Rectal smooth muscle tissue (tissue), 1 donor: Measurements from ENCODE around the gene STRIT1.

Source experiments
- H3K27ac ChIP-seq: one replicate; pipeline ENCODE4 v1.7.0; 2013; ENCODE audit warnings: low read depth, low read length, inconsistent platforms
- H3K27me3 ChIP-seq: one replicate; pipeline ENCODE4 v1.7.0; 2013; ENCODE audit warnings: low read length; ENCODE audit not compliant: control insufficient read depth, insufficient read depth
- H3K36me3 ChIP-seq: one replicate; pipeline ENCODE4 v1.7.0; 2013; ENCODE audit warnings: low read length; ENCODE audit not compliant: control insufficient read depth, insufficient read depth
- H3K4me1 ChIP-seq: one replicate; pipeline ENCODE4 v1.7.0; 2013; ENCODE audit warnings: low read length; ENCODE audit not compliant: control insufficient read depth, insufficient read depth
- H3K4me3 ChIP-seq: one replicate; pipeline ENCODE4 v1.7.0; 2013; ENCODE audit warnings: low read length
- H3K9ac ChIP-seq: one replicate; pipeline ENCODE4 v1.7.0; 2013; ENCODE audit warnings: low read length

Gene STRIT1

GRCh38 chr3:155308831-155309230 is 15.3 kb upstream of the STRIT1 start:
- Histone ChIP-seq H3K27ac (no peak overlapping the region), H3K36me3 (no peaks in the 10 kb centered on the region), H3K4me3 (no peak overlapping the region), H3K27me3 (no peaks in the 10 kb centered on the region), H3K9ac (no peak overlapping the region), H3K4me1 (no peaks in the 10 kb centered on the region)

GRCh38 chr3:155307183-155307582 is 13.7 kb upstream of the STRIT1 start:
- Histone ChIP-seq H3K4me3 (no peak overlapping the region), H3K36me3 (no peaks in the 10 kb centered on the region), H3K9ac (no peak overlapping the region), H3K4me1 (no peaks in the 10 kb centered on the region), H3K27ac (no peak overlapping the region), H3K27me3 (no peaks in the 10 kb centered on the region)

GRCh38 chr3:155304394-155304793 is 10.9 kb upstream of the STRIT1 start:
- H3K4me3 ChIP-seq: no peak overlapping the region
- no peaks in the 10 kb centered on the region for H3K27me3 ChIP-seq
- H3K9ac ChIP-seq: no peak overlapping the region
- H3K36me3 ChIP-seq: no peaks in the 10 kb centered on the region
- H3K4me1 ChIP-seq: no peaks in the 10 kb centered on the region
- H3K27ac ChIP-seq: no peak overlapping the region

- Histone ChIP-seq H3K4me1 (no peaks in the 10 kb centered on the region), H3K27ac (no peak overlapping the region), H3K4me3 (no peak overlapping the region), H3K9ac (no peak overlapping the region), H3K36me3 (no peaks in the 10 kb centered on the region), H3K27me3 (no peaks in the 10 kb centered on the region)
Measured at GRCh38 chr3:155303540-155304097, 10.1 kb upstream of the STRIT1 start.

GRCh38 chr3:155302891-155303290 is 9.4 kb upstream of the STRIT1 start:
- Histone ChIP-seq H3K27ac (no peak overlapping the region), H3K4me1 (no peaks in the 10 kb centered on the region), H3K9ac (no peak overlapping the region), H3K27me3 (no peaks in the 10 kb centered on the region), H3K4me3 (no peak overlapping the region), H3K36me3 (no peaks in the 10 kb centered on the region)

- Histone ChIP-seq H3K9ac (no peak overlapping the region), H3K36me3 (no peaks in the 10 kb centered on the region), H3K4me3 (no peak overlapping the region), H3K27ac (no peak overlapping the region), H3K4me1 (no peaks in the 10 kb centered on the region), H3K27me3 (no peaks in the 10 kb centered on the region)
Measured at GRCh38 chr3:155302481-155302880, 9.0 kb upstream of the STRIT1 start.

- Histone ChIP-seq H3K27me3 (no peaks in the 10 kb centered on the region), H3K9ac (no peak overlapping the region), H3K4me1 (no peaks in the 10 kb centered on the region), H3K27ac (no peak overlapping the region), H3K4me3 (no peak overlapping the region), H3K36me3 (no peaks in the 10 kb centered on the region)
Measured at GRCh38 chr3:155297100-155297499, 3.6 kb upstream of the STRIT1 start.

- H3K36me3 ChIP-seq: no peaks in the 10 kb centered on the region
- no peak overlapping the region for H3K27ac ChIP-seq
- no peak overlapping the region for H3K4me3 ChIP-seq
- no peak overlapping the region for H3K9ac ChIP-seq
- no peaks in the 10 kb centered on the region for H3K4me1 ChIP-seq
- H3K27me3 ChIP-seq: no peaks in the 10 kb centered on the region
Measured at GRCh38 chr3:155296413-155296812, 2.9 kb upstream of the STRIT1 start.

- Histone ChIP-seq H3K9ac (no peak overlapping the region), H3K4me1 (no peaks in the 10 kb centered on the region), H3K27me3 (no peaks in the 10 kb centered on the region), H3K4me3 (no peak overlapping the region), H3K36me3 (no peaks in the 10 kb centered on the region), H3K27ac (no peak overlapping the region)
Measured at GRCh38 chr3:155292693-155293092, 790 bp downstream of the STRIT1 start.

- H3K36me3 ChIP-seq: no peaks in the 10 kb centered on the region
- H3K4me1 ChIP-seq: no peaks in the 10 kb centered on the region
- H3K9ac ChIP-seq: no peak overlapping the region
- H3K27ac ChIP-seq: no peak overlapping the region
- no peak overlapping the region for H3K4me3 ChIP-seq
- H3K27me3 ChIP-seq: no peaks in the 10 kb centered on the region
Measured at GRCh38 chr3:155292133-155292532, 1.4 kb downstream of the STRIT1 start.

GRCh38 chr3:155286736-155287135 is 6.7 kb downstream of the STRIT1 start:
- Histone ChIP-seq H3K36me3 (no peaks in the 10 kb centered on the region), H3K4me3 (no peak overlapping the region), H3K27ac (no peak overlapping the region), H3K9ac (no peak overlapping the region), H3K27me3 (no peaks in the 10 kb centered on the region), H3K4me1 (no peaks in the 10 kb centered on the region)

- no peak overlapping the region for H3K27ac ChIP-seq
- no peak overlapping the region for H3K4me3 ChIP-seq
- no peaks in the 10 kb centered on the region for H3K4me1 ChIP-seq
- H3K36me3 ChIP-seq: no peaks in the 10 kb centered on the region
- H3K9ac ChIP-seq: no peak overlapping the region
- no peaks in the 10 kb centered on the region for H3K27me3 ChIP-seq
Measured at GRCh38 chr3:155285936-155286335, 7.5 kb downstream of the STRIT1 start.

GRCh38 chr3:155283092-155284056 is 10.1 kb downstream of the STRIT1 start:
- Histone ChIP-seq H3K27ac (no peak overlapping the region), H3K4me3 (no peak overlapping the region), H3K9ac (no peak overlapping the region)

More at GRCh38 chr3:155283092-155284056, 10.1 kb downstream of the STRIT1 start:
- Histone ChIP-seq H3K36me3 (no peaks in the 10 kb centered on the region), H3K4me1 (no peaks in the 10 kb centered on the region), H3K27me3 (no peaks in the 10 kb centered on the region)
